GM20431 (cell line): ENCODE measurements around the gene SKIL.

Experiments
- in situ Hi-C: fragments of 300-500 bp; cut with MseI, MboI; formaldehyde crosslinking; loops from one replicate; pipeline ENCODE4 v1.15.0; 2020; ENCODE audit warnings: low sequenced_read_pairs; ENCODE audit not compliant: unreplicated experiment

Gene SKIL

DNA sequence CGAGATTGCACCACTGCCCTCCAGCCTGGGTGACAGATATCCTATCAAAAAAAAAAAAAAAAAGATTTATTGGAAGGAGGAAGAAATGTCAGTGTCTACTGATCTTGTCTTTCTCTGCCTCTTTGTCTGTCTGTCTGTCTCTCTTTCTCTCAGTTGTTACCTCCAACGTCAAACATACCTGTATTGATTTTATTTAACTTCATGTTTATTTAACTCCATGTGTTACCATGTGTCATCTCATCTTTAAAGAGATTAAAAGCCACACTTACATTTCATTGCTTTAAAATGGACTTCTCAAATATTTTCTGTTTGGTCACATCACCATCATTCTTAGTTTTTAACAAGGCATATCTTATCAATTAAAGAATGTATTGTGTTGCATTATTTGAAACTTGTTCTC lies 70.6 kb downstream of the SKIL start:
- in situ Hi-C loops: no loop called here

DNA sequence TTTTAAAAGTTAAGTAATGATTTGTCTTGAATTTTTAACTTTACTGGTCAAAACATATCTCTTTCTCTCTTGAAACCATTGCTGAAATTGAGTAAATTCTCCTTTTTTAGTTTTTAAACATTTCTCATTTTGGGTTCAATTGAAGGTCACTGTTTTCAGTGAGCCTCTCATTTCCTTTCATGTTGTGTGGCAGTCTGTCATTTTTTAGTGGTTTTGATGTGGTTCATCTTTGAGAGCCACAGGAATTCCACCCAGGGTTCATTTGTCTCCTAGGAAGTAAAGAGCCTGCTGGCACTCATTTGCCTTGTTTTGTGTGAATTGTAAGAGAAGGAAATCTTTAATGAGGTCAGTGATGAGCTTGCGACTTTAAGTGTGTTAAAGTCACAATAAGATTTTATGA lies 71.5 kb downstream of the SKIL start:
- in situ Hi-C loops: no loop called here

DNA sequence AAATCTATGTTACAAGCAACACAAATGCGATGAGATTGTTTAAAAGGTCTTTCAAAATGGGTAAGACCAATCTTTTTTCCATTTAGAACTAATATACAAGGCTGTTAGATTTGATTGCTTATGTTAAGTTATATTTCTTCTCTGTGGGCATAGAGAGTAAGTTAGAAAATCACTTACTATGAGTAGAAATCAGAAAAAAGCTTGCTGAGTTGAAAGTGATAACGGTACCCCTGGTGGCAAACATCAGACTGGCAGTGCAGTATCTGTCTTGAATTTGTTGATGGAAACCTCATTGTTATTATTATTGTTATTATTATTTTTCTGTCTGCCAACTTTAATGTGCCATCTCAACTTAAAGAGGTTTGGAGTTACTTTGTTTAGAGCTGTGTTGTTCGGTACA lies 73.5 kb downstream of the SKIL start:
- in situ Hi-C loops: no loop called here

DNA sequence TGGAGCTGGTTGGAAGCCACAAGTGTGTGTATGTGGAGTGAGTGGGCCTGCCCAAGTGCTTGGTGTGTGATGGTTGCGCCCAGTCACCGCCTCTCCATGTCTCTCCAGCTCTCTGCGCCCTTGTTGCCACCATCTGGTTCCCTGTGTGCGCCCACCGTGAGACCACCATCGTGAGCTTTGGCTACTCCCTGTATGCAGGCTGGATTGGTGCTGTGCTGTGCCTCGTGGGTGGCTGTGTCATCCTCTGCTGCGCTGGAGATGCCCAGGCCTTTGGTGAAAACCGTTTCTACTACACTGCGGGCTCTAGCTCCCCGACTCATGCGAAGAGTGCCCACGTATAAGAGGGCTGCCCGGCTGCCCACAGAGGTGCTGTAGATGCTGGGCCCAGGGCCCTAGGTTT lies 74.9 kb downstream of the SKIL start:
- in situ Hi-C loops: no loop called here

DNA sequence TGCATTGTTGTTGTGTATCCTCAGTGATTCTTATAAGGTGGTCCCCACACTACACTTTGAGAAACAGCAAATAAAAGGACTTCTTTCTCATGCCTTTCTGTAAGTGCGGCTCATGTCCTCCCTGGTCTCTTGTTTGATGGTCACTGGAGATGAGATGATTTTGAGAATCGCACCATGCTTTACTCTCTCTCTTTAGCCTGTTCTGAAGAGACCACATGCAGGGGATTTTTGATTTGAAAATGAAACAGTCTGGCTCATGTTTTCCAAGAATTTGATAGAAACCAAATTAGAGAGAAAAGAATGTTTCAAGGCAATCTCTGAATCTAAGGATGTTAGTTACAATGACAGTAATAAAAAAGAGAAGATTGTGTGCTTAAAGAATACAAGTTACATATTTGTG lies 79.2 kb downstream of the SKIL start:
- in situ Hi-C loops: no loop called here

DNA sequence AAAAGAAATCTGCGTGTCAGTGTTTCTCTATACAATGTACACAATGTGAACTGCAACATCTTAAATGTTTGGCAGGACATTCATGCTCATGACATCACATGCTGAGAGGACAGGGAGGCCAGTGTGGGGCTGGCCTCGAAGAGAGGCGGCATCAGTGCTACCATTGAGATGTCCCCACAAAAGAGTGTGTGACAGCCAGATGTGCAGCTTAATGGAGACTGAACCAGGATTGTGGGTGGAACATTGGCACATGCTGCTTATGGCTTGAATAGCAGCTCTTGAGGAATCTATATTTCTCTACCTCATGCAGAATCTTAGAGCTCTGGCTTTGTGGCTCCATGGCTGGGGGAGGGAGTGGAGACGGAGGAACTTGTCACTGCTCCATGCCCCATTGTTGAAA lies 79.7 kb downstream of the SKIL start:
- in situ Hi-C loops: no loop called here

DNA sequence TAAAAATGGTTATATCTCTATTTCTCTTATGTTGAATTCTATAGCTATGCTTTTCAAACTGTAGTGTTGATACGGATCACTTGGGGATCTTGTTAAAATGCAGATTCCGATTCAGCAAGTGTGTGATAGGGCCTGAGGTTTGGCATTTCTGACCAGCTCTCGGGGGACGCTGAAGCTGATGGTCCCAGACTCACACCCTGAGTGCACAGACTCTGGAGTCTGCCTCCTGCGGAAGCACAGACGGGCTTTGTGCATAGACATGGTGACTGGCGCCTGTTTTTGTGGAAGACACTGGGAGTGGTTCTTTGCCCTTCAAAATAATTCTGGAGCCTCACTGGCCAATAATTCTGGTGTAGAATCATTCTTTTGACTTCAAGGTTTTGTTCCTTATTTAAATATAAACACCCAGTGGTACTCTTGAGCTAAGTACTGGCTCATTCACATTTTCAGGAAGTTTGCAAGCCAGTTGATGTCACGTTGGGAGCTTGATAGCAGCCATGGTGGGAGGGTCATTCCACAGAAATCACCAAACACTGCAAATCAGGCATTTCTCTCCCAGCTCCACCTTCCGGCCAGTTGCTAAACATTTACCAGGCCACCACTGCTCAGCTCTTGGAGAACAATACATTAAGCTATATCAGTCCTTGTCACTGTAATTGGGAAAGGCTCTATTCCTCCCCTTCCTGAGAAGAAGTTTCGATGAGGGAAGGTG lies 80.3 kb downstream of the SKIL start:
- in situ Hi-C loops: no loop called here

DNA sequence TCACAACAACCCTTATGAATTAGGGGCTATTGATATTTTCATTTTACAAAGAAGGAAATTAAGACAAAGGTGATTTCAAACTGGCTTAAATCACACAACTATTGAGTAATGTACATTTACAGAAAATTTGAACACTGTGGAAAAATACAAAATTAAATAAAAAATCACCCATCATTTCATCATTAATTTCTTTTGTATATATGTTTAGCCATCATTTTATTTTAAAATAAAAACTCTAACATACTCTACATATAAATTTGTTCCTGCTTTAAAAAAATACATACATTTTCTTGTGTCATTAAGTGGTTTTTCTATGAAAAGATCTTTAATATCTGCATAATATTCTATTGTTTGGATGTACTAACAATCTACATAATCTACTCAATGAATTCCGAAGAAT lies 81.3 kb downstream of the SKIL start:
- in situ Hi-C loops: no loop called here

DNA sequence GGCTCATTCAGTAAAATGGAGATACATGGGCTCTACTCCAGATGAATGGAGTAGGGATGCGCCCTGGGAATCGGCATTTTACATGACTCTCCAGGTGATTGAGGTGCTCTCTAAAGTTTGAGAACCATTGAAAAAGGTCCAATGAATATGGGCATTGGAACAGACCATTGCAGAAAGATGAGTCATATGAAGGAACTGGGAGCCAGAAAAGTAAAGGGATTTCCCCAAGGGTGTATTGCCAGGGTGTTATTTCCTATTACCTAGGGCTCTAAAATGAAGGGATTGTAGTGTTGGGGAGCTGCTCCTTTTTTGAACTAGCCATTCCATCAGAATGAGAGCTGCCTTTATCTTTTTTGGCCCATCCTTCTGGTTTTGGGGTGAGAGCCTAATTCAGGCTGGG lies 82.8 kb downstream of the SKIL start:
- in situ Hi-C loops: no loop called here

DNA sequence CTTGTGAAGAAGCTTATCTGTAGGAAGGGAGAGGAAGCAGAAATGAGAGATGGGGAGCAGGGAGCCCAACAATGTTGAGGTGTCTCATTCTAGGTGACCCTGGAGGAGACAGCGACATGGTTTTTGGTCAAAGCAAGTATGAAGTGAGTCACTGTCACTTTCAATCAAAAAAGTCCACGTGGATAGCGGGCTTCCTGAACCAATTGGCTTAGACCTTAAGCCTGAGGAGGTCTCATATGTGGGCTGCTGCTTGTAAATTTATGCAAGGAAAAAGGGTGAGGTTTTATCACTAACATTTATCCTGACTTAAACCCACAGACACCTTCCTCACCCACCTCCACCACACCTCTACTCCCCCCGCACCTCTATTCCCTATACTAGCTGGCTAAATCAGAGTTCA lies 83.9 kb downstream of the SKIL start:
- in situ Hi-C loops: no loop called here

DNA sequence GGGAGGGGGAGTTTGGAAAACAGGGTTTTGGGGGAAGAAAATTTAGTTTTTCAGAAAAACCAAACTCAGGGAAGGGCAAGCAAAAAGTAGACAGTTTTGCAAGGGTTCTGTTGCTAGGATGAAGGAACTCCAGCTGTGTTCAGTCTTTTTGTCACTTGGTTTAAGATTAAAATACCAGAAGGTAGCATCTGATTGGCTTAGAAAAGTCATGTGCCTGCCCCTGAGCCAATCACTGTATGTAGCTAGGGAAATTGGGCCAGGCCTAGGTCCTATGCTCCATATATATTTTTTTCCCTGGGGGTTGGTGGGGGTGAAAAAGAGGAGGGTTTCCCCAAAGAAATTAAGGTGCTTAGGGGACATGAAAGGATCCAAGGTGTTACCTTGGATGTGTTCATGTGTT lies 85.4 kb downstream of the SKIL start:
- in situ Hi-C loops: no loop called here

DNA sequence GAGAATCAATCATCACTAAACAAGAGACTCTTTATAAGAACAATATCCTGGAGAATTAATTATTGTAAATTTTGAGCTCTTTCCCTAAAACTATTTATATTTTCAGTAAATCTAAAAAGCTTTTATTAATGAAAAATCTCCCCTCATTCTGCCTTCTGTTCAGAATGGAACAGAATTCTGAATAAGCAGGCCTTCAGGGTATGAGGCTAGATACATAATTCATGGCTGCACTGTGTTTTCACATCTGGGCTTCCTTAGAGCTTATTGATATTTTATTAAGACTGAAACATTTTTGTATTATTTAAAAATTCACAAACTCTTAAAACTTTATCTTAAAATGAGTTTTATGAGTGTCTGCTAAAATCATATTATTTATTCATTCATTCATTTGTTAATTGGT lies 85.9 kb downstream of the SKIL start:
- in situ Hi-C loops: no loop called here
